T-helper 1 cell treated with Interleukin-12 subunit alpha and Interleukin-12 subunit beta and Interleukin-4 antibody, amounts not matched to agents 30 μg/mL and 1 μg/mL, for 36 hours (primary cell): ENCODE measurements around the gene KRTAP5-3.
"Not testable (repeated sequence)": the region's sequence is repeated elsewhere in the genome, so short reads cannot be mapped to it uniquely, and the experiment has no call there.

Experiments
- H3K27ac Mint-ChIP-seq: one replicate; pipeline ENCODE4 v1.8.0; 2021; ENCODE audit warnings: mild to moderate bottlenecking, mixed read lengths
- H3K27me3 Mint-ChIP-seq: one replicate; pipeline ENCODE4 v1.8.0; 2021; ENCODE audit warnings: low read depth, mixed read lengths
- H3K36me3 Mint-ChIP-seq: one replicate; pipeline ENCODE4 v1.8.0; 2021; ENCODE audit warnings: low read depth, mixed read lengths
- H3K4me1 Mint-ChIP-seq: one replicate; pipeline ENCODE4 v1.8.0; 2021; ENCODE audit warnings: low read depth, mixed read lengths
- H3K4me3 Mint-ChIP-seq: one replicate; pipeline ENCODE4 v1.8.0; 2021; ENCODE audit warnings: mild to moderate bottlenecking, moderate library complexity, mixed read lengths
- H3K9me3 Mint-ChIP-seq: one replicate; pipeline ENCODE4 v1.8.0; 2021; ENCODE audit warnings: mixed read lengths

Gene KRTAP5-3

GRCh38 chr11:1648653-1649420 lies 40.6 kb upstream of the KRTAP5-3 start:
- Mint-ChIP-seq H3K27ac (no peak overlapping the region), H3K36me3 (no peaks in the 10 kb centered on the region), H3K4me3 (no peak overlapping the region), H3K4me1 (no peaks in the 10 kb centered on the region), H3K27me3 (peaks cover 4% of the 10 kb centered on the region), H3K9me3 (no peaks in the 10 kb centered on the region)

- peaks cover 3% of the 10 kb centered on the region for H3K27me3 Mint-ChIP-seq
- no peak overlapping the region for H3K4me3 Mint-ChIP-seq
- H3K9me3 Mint-ChIP-seq = no peaks in the 10 kb centered on the region
- H3K36me3 Mint-ChIP-seq = no peaks in the 10 kb centered on the region
- H3K27ac Mint-ChIP-seq = no peak overlapping the region
- no peaks in the 10 kb centered on the region for H3K4me1 Mint-ChIP-seq
Observed at GRCh38 chr11:1647901-1648652, 39.8 kb upstream of the KRTAP5-3 start.

- not testable (repeated sequence) for H3K36me3 Mint-ChIP-seq, H3K27ac Mint-ChIP-seq, H3K4me1 Mint-ChIP-seq, H3K4me3 Mint-ChIP-seq, H3K9me3 Mint-ChIP-seq, H3K27me3 Mint-ChIP-seq
Observed at GRCh38 chr11:1646540-1646939, 38.3 kb upstream of the KRTAP5-3 start.

- Mint-ChIP-seq H3K9me3 (no peaks in the 10 kb centered on the region), H3K4me3 (no peak overlapping the region), H3K36me3 (no peaks in the 10 kb centered on the region), H3K27ac (no peak overlapping the region), H3K27me3 (no peaks in the 10 kb centered on the region), H3K4me1 (no peaks in the 10 kb centered on the region)
Observed at GRCh38 chr11:1645357-1645821, 37.1 kb upstream of the KRTAP5-3 start.

- no peaks in the 10 kb centered on the region for H3K36me3 Mint-ChIP-seq
- H3K27me3 Mint-ChIP-seq = peaks cover 3% of the 10 kb centered on the region
- no peak overlapping the region for H3K4me3 Mint-ChIP-seq
- no peak overlapping the region for H3K27ac Mint-ChIP-seq
- H3K9me3 Mint-ChIP-seq = no peaks in the 10 kb centered on the region
- no peaks in the 10 kb centered on the region for H3K4me1 Mint-ChIP-seq
Observed at GRCh38 chr11:1644601-1645356, 36.5 kb upstream of the KRTAP5-3 start.

- Mint-ChIP-seq H3K9me3 (no peaks in the 10 kb centered on the region), H3K27ac (no peak overlapping the region), H3K4me1 (no peaks in the 10 kb centered on the region), H3K4me3 (no peak overlapping the region), H3K36me3 (no peaks in the 10 kb centered on the region), H3K27me3 (peaks cover 3% of the 10 kb centered on the region)
Observed at GRCh38 chr11:1643146-1643690, 35.0 kb upstream of the KRTAP5-3 start.

GRCh38 chr11:1642288-1643145 lies 34.3 kb upstream of the KRTAP5-3 start:
- H3K27ac Mint-ChIP-seq = no peak overlapping the region
- H3K27me3 Mint-ChIP-seq = peaks cover 3% of the 10 kb centered on the region
- H3K9me3 Mint-ChIP-seq = no peaks in the 10 kb centered on the region
- H3K4me1 Mint-ChIP-seq = no peaks in the 10 kb centered on the region
- H3K4me3 Mint-ChIP-seq = no peak overlapping the region
- no peaks in the 10 kb centered on the region for H3K36me3 Mint-ChIP-seq

GRCh38 chr11:1641096-1641495 lies 32.8 kb upstream of the KRTAP5-3 start:
- Mint-ChIP-seq H3K4me1 (no peaks in the 10 kb centered on the region), H3K36me3 (no peaks in the 10 kb centered on the region), H3K9me3 (no peaks in the 10 kb centered on the region), H3K27ac (no peak overlapping the region), H3K4me3 (no peak overlapping the region), H3K27me3 (peaks cover 3% of the 10 kb centered on the region)

GRCh38 chr11:1640076-1640946 lies 32.0 kb upstream of the KRTAP5-3 start:
- Mint-ChIP-seq H3K4me1 (no peaks in the 10 kb centered on the region), H3K27ac (no peak overlapping the region), H3K4me3 (no peak overlapping the region), H3K36me3 (no peaks in the 10 kb centered on the region), H3K27me3 (peaks cover 3% of the 10 kb centered on the region), H3K9me3 (no peaks in the 10 kb centered on the region)

- no peak overlapping the region for H3K4me3 Mint-ChIP-seq
- H3K9me3 Mint-ChIP-seq = no peaks in the 10 kb centered on the region
- no peaks in the 10 kb centered on the region for H3K4me1 Mint-ChIP-seq
Observed at GRCh38 chr11:1639666-1640065, 31.4 kb upstream of the KRTAP5-3 start.

GRCh38 chr11:1639102-1639620 lies 30.9 kb upstream of the KRTAP5-3 start:
- no peaks in the 10 kb centered on the region for H3K9me3 Mint-ChIP-seq
- no peak overlapping the region for H3K27ac Mint-ChIP-seq
- H3K4me1 Mint-ChIP-seq = no peaks in the 10 kb centered on the region
- H3K27me3 Mint-ChIP-seq = peaks cover 3% of the 10 kb centered on the region
- no peaks in the 10 kb centered on the region for H3K36me3 Mint-ChIP-seq
- H3K4me3 Mint-ChIP-seq = no peak overlapping the region

More at GRCh38 chr11:1639666-1640065, 31.4 kb upstream of the KRTAP5-3 start:
- Mint-ChIP-seq H3K27me3 (peaks cover 3% of the 10 kb centered on the region), H3K36me3 (no peaks in the 10 kb centered on the region), H3K27ac (no peak overlapping the region)

- H3K36me3 Mint-ChIP-seq = no peaks in the 10 kb centered on the region
- H3K27me3 Mint-ChIP-seq = peaks cover 3% of the 10 kb centered on the region
- H3K4me1 Mint-ChIP-seq = no peaks in the 10 kb centered on the region
- no peak overlapping the region for H3K27ac Mint-ChIP-seq
- no peak overlapping the region for H3K4me3 Mint-ChIP-seq
- H3K9me3 Mint-ChIP-seq = no peaks in the 10 kb centered on the region
Observed at GRCh38 chr11:1638344-1638743, 30.1 kb upstream of the KRTAP5-3 start.

- Mint-ChIP-seq H3K27ac (no peak overlapping the region), H3K4me3 (no peak overlapping the region), H3K9me3 (no peaks in the 10 kb centered on the region), H3K27me3 (peaks cover 3% of the 10 kb centered on the region), H3K4me1 (peaks cover under 1% of the 10 kb centered on the region), H3K36me3 (no peaks in the 10 kb centered on the region)
Observed at GRCh38 chr11:1637628-1638027, 29.4 kb upstream of the KRTAP5-3 start.
